ENCODE data around the gene LBX1.

LBX1 gene, protein sequence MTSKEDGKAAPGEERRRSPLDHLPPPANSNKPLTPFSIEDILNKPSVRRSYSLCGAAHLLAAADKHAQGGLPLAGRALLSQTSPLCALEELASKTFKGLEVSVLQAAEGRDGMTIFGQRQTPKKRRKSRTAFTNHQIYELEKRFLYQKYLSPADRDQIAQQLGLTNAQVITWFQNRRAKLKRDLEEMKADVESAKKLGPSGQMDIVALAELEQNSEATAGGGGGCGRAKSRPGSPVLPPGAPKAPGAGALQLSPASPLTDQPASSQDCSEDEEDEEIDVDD

DNA sequence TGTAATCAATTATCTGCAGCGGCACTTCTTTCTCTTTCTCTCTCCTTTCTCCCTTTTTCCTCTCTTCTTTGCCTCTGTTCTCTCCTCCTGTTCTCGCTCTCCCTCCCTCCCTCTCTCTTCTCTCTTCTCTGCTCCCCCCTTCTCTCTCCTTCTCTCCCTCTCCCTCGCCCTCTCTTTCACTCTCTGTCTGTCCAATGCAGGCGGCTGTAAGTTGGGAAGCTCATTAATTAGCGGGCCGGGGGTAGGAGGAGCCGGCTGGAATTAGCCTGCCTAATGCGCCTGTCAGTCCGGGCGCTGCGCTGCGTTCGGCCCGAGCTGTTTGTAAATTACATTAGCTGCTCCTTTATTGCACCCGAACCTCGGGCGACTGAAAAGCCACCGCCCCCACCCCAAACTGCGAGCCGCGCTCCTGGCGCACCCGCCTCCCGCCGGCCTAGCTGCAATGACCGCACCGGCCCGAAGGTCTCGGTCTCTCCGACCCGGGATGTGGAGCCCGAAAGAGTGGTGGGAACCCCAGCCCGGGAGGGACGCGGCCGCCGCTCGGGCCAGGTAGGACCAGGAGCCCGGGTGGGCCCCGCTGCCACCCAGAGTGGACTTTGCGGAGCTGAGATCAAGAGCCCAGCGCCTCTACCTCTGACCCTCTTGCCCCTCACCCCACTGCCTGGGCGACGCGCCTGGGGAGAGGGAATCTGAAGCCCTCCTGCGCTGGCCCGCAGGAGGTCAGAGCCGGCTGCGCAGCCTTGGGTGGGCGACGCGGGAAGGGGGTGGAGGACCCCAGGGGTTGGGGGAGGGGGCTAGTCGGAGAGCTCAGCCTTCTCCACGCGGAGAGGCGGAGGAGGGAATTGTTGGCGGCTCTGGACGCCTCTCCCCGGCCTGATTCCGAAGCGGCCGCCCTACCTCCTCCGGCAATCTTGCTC lies at the start of gene LBX1:
Gene LBX1 (minus strand): TSS at position 198 of the 917 bp plus-strand sequence. CDS start 648 bp downstream, outside the sequence.
- peak; percentile 4 for DNase-seq

- no peak for DNase-seq
These were observed 44.5 kb upstream of the LBX1 start for GRCh38 chr10:101273741-101274140.

DNA sequence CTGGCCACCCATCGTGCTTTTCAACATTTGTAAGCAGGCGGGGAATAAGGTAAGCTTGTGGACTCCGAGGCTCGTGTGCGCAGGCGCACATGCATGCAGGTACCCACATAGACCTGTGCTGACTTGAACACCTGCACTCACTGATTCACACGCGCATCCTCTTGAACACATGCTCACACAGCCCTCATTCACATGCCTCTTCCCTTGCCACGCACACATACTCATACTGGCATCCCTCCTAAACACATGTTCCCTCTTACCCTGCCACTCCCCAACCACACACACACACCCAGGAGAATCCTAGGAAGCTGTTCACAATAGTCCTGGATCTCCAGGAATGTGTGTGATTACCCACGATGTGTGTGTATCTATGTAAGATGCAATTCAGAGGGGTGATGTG lies 44.1 kb upstream of the LBX1 start:
- no peak for DNase-seq

GRCh38 chr10:101272229-101272868 lies 43.1 kb upstream of the LBX1 start:
- peak; percentile 71 for DNase-seq

DNA sequence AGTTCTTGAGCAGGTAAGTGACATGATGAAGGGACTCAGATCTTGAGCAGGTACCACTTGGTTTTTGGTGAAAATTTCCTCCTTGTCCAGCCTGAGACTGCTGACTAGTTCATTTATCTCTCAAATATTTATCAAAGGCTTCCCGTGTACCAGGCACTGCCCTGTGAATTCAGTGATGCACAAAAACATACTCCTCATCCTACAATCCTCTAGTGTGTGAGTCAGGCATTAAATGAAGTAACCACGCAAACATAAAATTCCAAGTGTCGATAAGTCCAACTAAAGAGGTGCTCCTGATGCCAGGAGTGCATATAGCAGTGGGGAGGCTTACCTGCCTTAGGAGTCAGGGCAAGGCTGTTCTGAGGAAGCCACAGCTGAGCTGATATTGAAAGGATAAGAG lies 41.5 kb upstream of the LBX1 start:
- DNase-seq: no peak

- no peak for DNase-seq
These were observed 38.5 kb upstream of the LBX1 start for GRCh38 chr10:101267776-101268175.

DNA sequence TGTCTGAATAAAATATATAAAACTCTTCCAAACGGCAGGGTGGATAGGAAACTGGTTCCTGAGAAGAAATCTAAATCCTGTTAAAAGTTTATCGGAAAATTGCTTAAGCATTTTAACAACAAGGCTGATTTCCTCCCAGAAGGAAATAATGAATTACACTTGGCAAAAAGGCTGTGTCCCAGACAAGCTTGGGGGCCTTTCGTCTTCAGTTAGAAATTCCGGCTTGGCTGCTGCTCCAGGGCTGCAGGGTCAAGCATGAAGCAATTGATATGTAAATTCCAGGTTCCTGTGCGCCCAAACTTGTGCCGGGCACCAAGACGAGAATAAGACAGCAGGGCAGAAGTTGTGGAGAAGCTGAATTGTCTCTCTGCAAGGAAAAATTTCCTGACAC lies 38.0 kb upstream of the LBX1 start:
- DNase-seq: no peak

DNA sequence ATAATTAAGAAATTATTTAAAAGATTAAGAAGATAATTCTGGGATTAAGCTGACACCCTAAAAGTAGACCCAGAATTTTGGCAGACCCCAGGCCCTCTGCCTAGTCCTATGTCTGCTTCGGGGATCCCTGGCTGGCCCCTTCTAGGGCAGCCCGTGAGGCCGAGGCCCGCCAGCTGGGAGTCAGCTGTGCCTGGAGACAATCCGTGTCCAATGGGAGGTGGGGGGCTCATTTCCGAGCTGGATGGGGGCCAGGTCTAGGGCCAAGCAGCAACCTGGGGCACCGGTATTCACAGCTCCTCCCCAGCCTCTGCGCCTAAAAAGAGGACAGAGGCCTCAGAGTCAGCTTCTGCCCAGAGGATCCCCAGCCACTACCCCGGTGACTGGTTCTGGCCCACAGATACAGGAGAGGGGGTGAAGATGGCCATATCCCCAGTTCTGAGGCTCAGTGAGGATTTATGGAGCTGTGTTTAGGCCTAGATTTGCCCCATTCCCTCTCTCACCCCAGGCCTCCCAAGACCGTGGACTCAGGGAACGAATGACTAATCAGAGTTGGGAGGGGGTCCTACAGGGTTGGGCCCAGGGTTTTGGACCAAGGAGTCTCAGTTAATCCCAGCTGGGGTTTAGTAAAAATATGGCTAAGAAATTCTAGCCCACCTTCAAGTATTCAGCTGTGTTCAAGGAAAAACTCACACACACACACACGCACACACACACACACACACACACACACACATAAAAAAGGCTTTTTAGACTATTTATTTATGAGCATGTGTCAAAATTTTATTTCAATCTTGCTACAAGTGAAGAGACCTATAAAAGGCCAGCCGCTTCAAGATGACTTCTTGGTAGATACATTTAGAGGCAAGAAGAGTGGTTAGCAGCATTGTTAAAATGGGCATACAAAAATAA lies 37.4 kb upstream of the LBX1 start:
- DNase-seq: no peak

DNA sequence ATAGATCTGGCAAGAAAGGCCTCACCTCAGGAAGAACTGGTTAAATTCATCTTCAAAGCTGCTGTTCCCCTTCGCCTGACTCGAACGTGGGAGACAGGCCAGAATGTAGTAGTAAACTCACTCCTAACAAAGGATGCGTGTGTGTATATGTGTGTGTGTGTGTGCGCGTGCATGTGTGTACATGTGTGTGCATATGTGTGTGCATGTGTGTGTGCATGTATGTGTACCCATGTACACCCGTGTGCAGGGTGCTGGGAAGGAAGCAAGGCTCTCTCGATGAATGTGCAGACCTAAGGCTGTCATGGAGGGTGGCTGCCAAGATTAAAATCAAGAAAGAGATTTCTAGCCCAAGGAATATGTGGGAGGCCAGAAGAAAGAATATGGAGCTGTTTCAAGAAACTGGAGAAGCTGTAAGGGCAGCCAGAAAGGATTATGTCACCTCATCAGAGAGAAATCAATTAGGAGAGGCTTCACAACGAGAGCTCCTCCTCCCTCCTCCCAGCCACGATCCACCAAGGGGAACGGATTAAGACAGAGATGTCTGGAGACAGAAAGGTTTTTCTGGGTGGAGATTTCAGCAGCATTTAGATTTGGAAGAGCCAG lies 34.0 kb upstream of the LBX1 start:
- no peak for DNase-seq

- DNase-seq: no peak
These were observed 32.9 kb upstream of the LBX1 start for GRCh38 chr10:101262147-101262546.

- no peak for DNase-seq
These were observed 32.4 kb upstream of the LBX1 start for GRCh38 chr10:101261702-101262101.

GRCh38 chr10:101260764-101261481 lies 31.7 kb upstream of the LBX1 start:
- no peak for DNase-seq

DNA sequence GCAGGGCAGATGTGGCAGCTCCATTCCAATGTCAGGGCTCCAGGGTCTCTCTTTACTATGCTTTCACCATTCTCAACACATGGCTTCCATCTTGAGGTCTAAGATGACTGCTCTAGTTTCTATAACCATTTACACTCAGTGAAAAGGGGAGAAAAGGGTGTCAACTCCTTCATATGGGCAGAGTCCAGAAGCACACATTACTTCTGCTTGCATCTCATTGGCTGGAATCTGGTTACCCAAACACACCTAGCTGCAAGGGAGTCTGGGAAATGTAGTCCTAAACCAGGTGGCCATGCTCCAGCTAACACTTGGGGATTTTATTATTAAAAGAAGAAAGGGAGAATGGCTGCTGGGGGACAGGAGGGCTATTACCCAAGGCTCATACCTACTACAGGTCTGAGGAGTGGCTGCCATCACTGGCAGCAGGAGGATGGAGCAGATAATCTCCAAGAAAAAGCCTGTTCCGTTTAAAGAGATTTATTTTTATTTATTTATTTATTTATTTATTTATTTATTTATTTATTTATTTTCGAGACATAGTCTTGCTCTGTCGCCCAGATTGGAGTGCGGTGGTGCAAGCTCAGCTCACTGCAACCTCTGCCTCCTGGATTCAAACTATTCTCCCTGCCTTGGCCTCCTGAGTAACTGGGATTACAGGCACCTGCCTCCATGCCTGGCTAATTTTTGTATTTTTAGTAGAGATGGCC lies 29.1 kb upstream of the LBX1 start:
- DNase-seq: no peak

- DNase-seq: no peak
These were observed 28.2 kb upstream of the LBX1 start for GRCh38 chr10:101257491-101257890.

- no peak for DNase-seq
These were observed 27.8 kb upstream of the LBX1 start for GRCh38 chr10:101257084-101257483.

DNA sequence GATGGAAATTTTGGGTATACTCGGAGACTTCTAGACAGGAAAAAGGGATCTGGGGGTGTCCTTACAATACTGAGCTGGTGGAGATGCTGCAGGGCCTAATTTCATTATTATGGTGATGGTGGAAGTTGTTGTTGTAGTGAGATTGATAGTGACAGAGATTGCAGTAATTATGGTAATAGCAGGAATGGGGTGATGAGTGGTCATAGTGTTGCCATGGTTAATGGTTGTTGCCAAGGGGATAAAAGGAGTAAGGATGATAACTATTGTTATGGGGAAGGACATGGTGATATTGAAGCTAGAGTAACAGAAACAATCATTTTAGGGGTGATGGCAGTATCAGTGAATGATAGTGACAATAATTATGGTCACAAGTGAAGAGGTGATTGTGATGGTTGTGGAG lies 27.1 kb upstream of the LBX1 start:
- DNase-seq: no peak

GRCh38 chr10:101250136-101250535 lies 20.9 kb upstream of the LBX1 start:
- DNase-seq: no peak

DNA sequence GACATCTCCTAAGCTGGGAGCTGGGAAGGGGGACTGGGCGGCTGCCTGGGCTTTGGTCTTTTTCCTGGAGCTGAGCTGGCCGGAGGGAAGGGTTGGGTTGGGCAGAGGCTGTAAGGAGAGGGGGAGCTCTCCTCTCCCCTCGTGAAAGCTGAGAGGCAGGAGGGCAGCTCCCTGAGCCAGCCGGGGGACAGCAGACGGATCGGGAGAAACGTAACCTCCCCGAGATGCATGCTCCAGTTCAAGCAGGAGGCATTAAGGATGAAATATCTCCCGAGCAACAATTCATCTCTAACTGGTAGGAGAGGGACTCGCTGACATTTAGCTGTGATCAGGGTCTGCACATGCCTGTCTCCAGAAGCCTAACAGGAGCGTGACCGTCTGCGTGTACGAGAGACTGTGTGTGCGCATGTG lies 19.9 kb upstream of the LBX1 start:
- no peak for DNase-seq

DNA sequence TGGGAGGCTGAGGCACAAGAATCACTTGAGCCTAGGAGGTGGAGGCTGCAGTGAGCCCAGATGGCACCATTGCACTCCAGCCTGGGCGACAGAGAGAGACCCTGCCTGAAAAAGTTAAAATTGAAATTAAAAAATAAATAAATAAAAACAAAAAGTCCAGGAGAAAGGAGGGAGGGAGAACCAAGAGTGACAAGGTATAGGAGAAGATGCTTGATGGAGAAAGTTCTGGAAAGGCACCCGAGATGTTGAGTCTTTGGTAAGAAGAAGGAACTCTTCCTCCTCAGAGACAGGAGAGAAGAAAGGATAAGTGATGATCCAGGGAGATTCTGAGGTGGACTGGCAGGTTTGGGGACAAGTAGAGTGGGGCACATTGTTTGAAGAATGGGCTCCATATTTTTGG lies 17.4 kb upstream of the LBX1 start:
- no peak for DNase-seq

GRCh38 chr10:101244321-101245050 lies 15.2 kb upstream of the LBX1 start:
- peak; percentile 13 for DNase-seq
